Heart right ventricle (tissue), 16 donors: ENCODE results near the gene LIPK. TPM values are rescaled to one million over a fixed set of nuclear protein-coding genes. Genes with fewer than 3 reads are reported as not detected.

Experiments
- ATAC-seq, 8 donors: fragments of 200-7000 bp; cut with Tn5 transposase; one replicate each; pipeline ENCODE4 v1.9.1; 2020; ENCODE audit warnings: mild to moderate bottlenecking in 8 of 8, moderate library complexity in 8 of 8, moderate number of reproducible peaks in 1 of 8
- DNase-seq, 2 donors: peaks; one replicate each; pipeline ENCODE4 v3.0.0-alpha.2; 2020
- H3K27ac ChIP-seq, 10 donors: fragments of 200-600 bp; sonication (generic) in 2 of 10; one replicate each; pipeline versions ENCODE4 v1.5.0 to v1.8.0; 2020 to 2022; ENCODE audit warnings: mild to moderate bottlenecking in 3 of 10
- H3K27me3 ChIP-seq, 7 donors: fragments of 200-600 bp; one replicate each; pipeline ENCODE4 v1.8.0; 2021 to 2022; ENCODE audit warnings: mild to moderate bottlenecking in 2 of 7
- H3K36me3 ChIP-seq, 9 donors: fragments of 200-600 bp; sonication (generic) in 1 of 9; one replicate each; pipeline versions ENCODE4 v1.5.0 to v1.8.0; 2020 to 2022; ENCODE audit warnings: mild to moderate bottlenecking in 2 of 9
- H3K4me1 ChIP-seq, 9 donors: fragments of 200-600 bp; sonication (generic) in 1 of 9; one replicate each; pipeline versions ENCODE4 v1.5.0 to v1.8.0; 2020 to 2022; ENCODE audit warnings: mild to moderate bottlenecking in 4 of 9
- H3K4me3 ChIP-seq, 10 donors: fragments of 200-600 bp; sonication (generic) in 2 of 10; one replicate each; pipeline versions ENCODE4 v1.5.0 to v1.8.0; 2020 to 2022; ENCODE audit warnings: mild to moderate bottlenecking in 7 of 10, moderate library complexity in 2 of 10
- H3K9me3 ChIP-seq, 11 donors: fragments of 200-600 bp in 10 of 11; sonication (generic) in 2 of 11; one replicate each; pipeline versions ENCODE4 v1.5.0 to v1.8.0; 2013 to 2022; ENCODE audit warnings: mild to moderate bottlenecking in 2 of 11, control low read depth in 1 of 11, moderate library complexity in 1 of 11
- CTCF ChIP-seq, 9 donors: fragments of 200-600 bp; sonication (generic) in 2 of 9; IDR thresholded peaks; one replicate each; pipeline versions ENCODE4 v1.5.0 to v1.8.0; 2021 to 2022; ENCODE audit warnings: antibody characterized with exemption in 9 of 9, mild to moderate bottlenecking in 5 of 9, moderate library complexity in 1 of 9
- WGBS, 2 donors: extraction: QIAGEN DNeasy Blood & Tissue Kit; methylation state at CpG; one replicate each; pipeline ENCODE4 v1.1.7; 2013; ENCODE audit warnings: inconsistent platforms in 1 of 2; 5-methylcytosine and 5-hydroxymethylcytosine counted together
- intact Hi-C, 10 donors: fragments of 100-400 bp; cut with DNase I; formaldehyde crosslinking; loops; one replicate each; pipeline versions ENCODE4 v1.11.1 to v1.14.2; 2022
- polyA plus RNA-seq, 2 donors: library from polyadenylated mRNA; stranded (reverse); fragments of 200-250 nt; gene quantifications; one replicate each; pipeline ENCODE4 v1.2.3, GENCODE V29; 2013
- total RNA-seq, 10 donors: library from RNA; stranded (reverse); fragmentation: NEBNext Ultra II Directional in 3 of 10; extraction: Animal tissue kit (Norgen Biotek cat#: 25700) in 3 of 10; gene quantifications; one replicate each; pipeline versions ENCODE4 v1.2.1 to v1.2.4, GENCODE V29; 2021 to 2023
- donor health status: Arrhythmogenic right ventricular cardiomyopathy.
- donor health status: ischemic (EF 13 %, LVEDD 7.1; RV severe dilation, severe dysfunction).
- donor health status: healthy with polysubstance abuse.
- donor health status: DM: no; HTN: yes; CAD: no.
- donor health status: DM: no; HTN: no; CAD: no.
- donor health status: ischemic (EF 25% LVEDD 6.9; RV normal size, moderate dysfunction).
- donor health status: ischemic (EF 25% LVEDD 5.7; RV mildly dilated, moderate dysfunction).
- donor health status: healthy.
- donor health status: DM: yes; HTN: yes; CAD: no.
- donor health status: Ischemic cardiomyopathy.
- donor health status: ischemic (EF 35%, LVEDD 5.7; RV mildly dilated, moderate dysfunction).
- donor health status: nonischemic (EF 11% LVEDD 7.7; RV severe dilation, severe dysfunction).
- donor health status: DM: yes; HTN: yes; CAD: no.
- donor health status: PGD.
- donor health status: ischemic (EF 29% LVEDD 5.4; RV normal size, mild dysfunction).
- donor health status: nonischemic (EF 23%, LVEDD 6.1; RV moderate dilation, normal function).

The LIPK gene
- total and polyA plus RNA-seq, 12 donors = not detected

GRCh38 chr10:88794731-88795130, 88.7 kb downstream of the LIPK start:
- Histone ChIP-seq H3K4me1 (peaks cover 0 to 25% (median 0%) of the 10 kb centered on the region in 9 donors), H3K36me3 (no peaks in the 10 kb centered on the region), H3K27me3 (peaks cover 0 to 8% (median 0%) of the 10 kb centered on the region in 7 donors), H3K4me3 (no peak overlapping the region), H3K9me3 (no peaks in the 10 kb centered on the region), H3K27ac (no peak overlapping the region)
- 69 to 80% methylated on average over 1 of the region's 1 CpG for WGBS, 2 donors
- no peak for ATAC-seq
- intact Hi-C loops = loop anchor here in 6 of 10 donors (10.0 kb wide), 4 partner anchors 100 to 230 kb away; partner anchors contain the start of genes LIPJ (in 1 of the 6) and RNLS (in 1 of the 6)
- DNase-seq = no peak
- TF ChIP-seq CTCF (IDR thresholded peaks at IDR 0.05) = no peak

GRCh38 chr10:88800152-88801125, 94.4 kb downstream of the LIPK start:
- Histone ChIP-seq H3K27me3 (peaks cover 0 to 8% (median 0%) of the 10 kb centered on the region in 7 donors), H3K9me3 (no peaks in the 10 kb centered on the region), H3K4me1 (no peaks in the 10 kb centered on the region), H3K4me3 (no peak overlapping the region), H3K36me3 (no peaks in the 10 kb centered on the region), H3K27ac (no peak overlapping the region)
- no peak for TF ChIP-seq CTCF (IDR thresholded peaks at IDR 0.05)
- DNase-seq (no peak), ATAC-seq (no peak)
- intact Hi-C loops = loop anchor here in 1 of 10 donors (10.0 kb wide), 1 partner anchor 96 kb away; the partner anchor contains the start of gene LIPK
- 77 to 82% methylated on average over 2 of the region's 2 CpGs for WGBS, 2 donors

Other genes with a start within 250 kb of the LIPK start
- gene RNLS, start 122.9 kb upstream of the LIPK start, total RNA-seq = 10 to 100 TPM in 9 of 10 donors, 1 to 10 TPM in 1; 9.7 to 22.2 (median 18.1) TPM
- gene RNLS, start 122.9 kb upstream of the LIPK start, polyA plus RNA-seq = 1 to 10 TPM; 4.1 to 4.5 TPM
- gene LIPJ, start 119.5 kb upstream of the LIPK start, total RNA-seq = under 1 TPM in 4 of 10 donors, not detected in 6; 0.16 to 0.53 (median 0.31) TPM
- under 1 TPM; 0.01 to 0.37 TPM for gene LIPJ, start 119.5 kb upstream of the LIPK start, polyA plus RNA-seq
- not detected for gene LIPF, start 41.8 kb upstream of the LIPK start, total RNA-seq
- gene LIPF, start 41.8 kb upstream of the LIPK start, polyA plus RNA-seq = under 1 TPM; 0.65 to 0.95 TPM
- gene LIPN, start 53.8 kb downstream of the LIPK start, total RNA-seq = under 1 TPM in 2 of 10 donors, not detected in 8; 0.46 to 0.53 TPM
- gene LIPN, start 53.8 kb downstream of the LIPK start, polyA plus RNA-seq = under 1 TPM in 1 of 2 donors, not detected in 1; 0.06 TPM
- gene LIPM, start 96.5 kb downstream of the LIPK start, total RNA-seq = not detected
- gene LIPM, start 96.5 kb downstream of the LIPK start, polyA plus RNA-seq = not detected
- gene ANKRD22, start 145.6 kb downstream of the LIPK start, total RNA-seq = 1 to 10 TPM in 1 of 10 donors, under 1 TPM in 2, not detected in 7; 0.14 to 4.9 (median 0.17) TPM
- gene ANKRD22, start 145.6 kb downstream of the LIPK start, polyA plus RNA-seq = under 1 TPM in 1 of 2 donors, not detected in 1; 0.12 TPM
- 1 to 10 TPM; 1.9 to 3.3 (median 2.7) TPM for gene STAMBPL1, start 174.0 kb downstream of the LIPK start, total RNA-seq
- gene STAMBPL1, start 174.0 kb downstream of the LIPK start, polyA plus RNA-seq = 1 to 10 TPM in 1 of 2 donors, under 1 TPM in 1; 0.94 to 2.6 TPM
- 100 to 1,000 TPM in 2 of 10 donors, 10 to 100 TPM in 8; 59.4 to 123 (median 73.7) TPM for gene ACTA2, start 246.5 kb downstream of the LIPK start, total RNA-seq
- gene ACTA2, start 246.5 kb downstream of the LIPK start, polyA plus RNA-seq = 100 to 1,000 TPM in 1 of 2 donors, 10 to 100 TPM in 1; 98.0 to 358 TPM